ENCODE results near the gene CIDEA.
A peak's percentile ranks its signal among the peaks of the same experiment; 100 is the strongest.

CIDEA gene

GRCh38 chr18:12246849-12247808, 7.0 kb upstream of the CIDEA start:
- peaks cover 85% of the 10 kb centered on the region for H3K27me3 Mint-ChIP-seq (ENCODE audit: low read depth, poor library complexity)
- no peaks in the 10 kb centered on the region for H3K36me3 Mint-ChIP-seq (ENCODE audit: low read depth)
- peak; percentile 50 for TF ChIP-seq CTCF (IDR thresholded peaks at IDR 0.05)
- H3K27ac Mint-ChIP-seq = no peak overlapping the region
- H3K9me3 Mint-ChIP-seq = peaks cover 12% of the 10 kb centered on the region
- H3K4me3 Mint-ChIP-seq = no peak overlapping the region
- DNase-seq = peak; percentile 61
- H3K4me1 Mint-ChIP-seq = peaks cover 5% of the 10 kb centered on the region

- no peak for TF ChIP-seq CTCF (IDR thresholded peaks at IDR 0.05)
- no peak for DNase-seq
- Mint-ChIP-seq H3K4me3 (no peak overlapping the region), H3K4me1 (peaks cover 6% of the 10 kb centered on the region), H3K9me3 (peaks cover 12% of the 10 kb centered on the region), H3K27ac (no peak overlapping the region), H3K27me3 (ENCODE audit: low read depth, poor library complexity) (peaks cover 88% of the 10 kb centered on the region), H3K36me3 (ENCODE audit: low read depth) (no peaks in the 10 kb centered on the region)
These were observed 6.2 kb upstream of the CIDEA start for GRCh38 chr18:12247946-12248345.

GRCh38 chr18:12248926-12249720, 5.0 kb upstream of the CIDEA start:
- no peak overlapping the region for H3K4me3 Mint-ChIP-seq
- peaks cover 93% of the 10 kb centered on the region for H3K27me3 Mint-ChIP-seq (ENCODE audit: low read depth, poor library complexity)

GRCh38 chr18:12251311-12251710, 2.9 kb upstream of the CIDEA start:
- TF ChIP-seq CTCF (IDR thresholded peaks at IDR 0.05) = no peak
- no peak overlapping the region for H3K27ac Mint-ChIP-seq

More at GRCh38 chr18:12248926-12249720, 5.0 kb upstream of the CIDEA start:
- H3K36me3 Mint-ChIP-seq (ENCODE audit: low read depth) = no peaks in the 10 kb centered on the region
- peaks cover 12% of the 10 kb centered on the region for H3K4me1 Mint-ChIP-seq
- no peak for DNase-seq
- H3K27ac Mint-ChIP-seq = no peak overlapping the region
- peaks cover 5% of the 10 kb centered on the region for H3K9me3 Mint-ChIP-seq
- no peak for TF ChIP-seq CTCF (IDR thresholded peaks at IDR 0.05)

GRCh38 chr18:12252061-12252460, 2.1 kb upstream of the CIDEA start:
- DNase-seq = no peak
- Mint-ChIP-seq H3K36me3 (ENCODE audit: low read depth) (no peaks in the 10 kb centered on the region), H3K9me3 (peaks cover 5% of the 10 kb centered on the region), H3K4me3 (no peak overlapping the region), H3K27ac (no peak overlapping the region), H3K4me1 (peaks cover 25% of the 10 kb centered on the region), H3K27me3 (ENCODE audit: low read depth, poor library complexity) (peaks cover 96% of the 10 kb centered on the region)
- no peak for TF ChIP-seq CTCF (IDR thresholded peaks at IDR 0.05)

More at GRCh38 chr18:12251311-12251710, 2.9 kb upstream of the CIDEA start:
- DNase-seq = no peak
- peak overlapping the region; percentile 32 for H3K4me3 Mint-ChIP-seq
- peaks cover 23% of the 10 kb centered on the region for H3K4me1 Mint-ChIP-seq
- peaks cover 96% of the 10 kb centered on the region for H3K27me3 Mint-ChIP-seq (ENCODE audit: low read depth, poor library complexity)
- peaks cover 5% of the 10 kb centered on the region for H3K9me3 Mint-ChIP-seq
- H3K36me3 Mint-ChIP-seq (ENCODE audit: low read depth) = no peaks in the 10 kb centered on the region

Data from nephron progenitor cell (in vitro differentiated cells).